Vagina (tissue), 2 donors: ENCODE results near the gene RFPL4AL1.
"Not testable (repeated sequence)": the region's sequence is repeated elsewhere in the genome, so short reads cannot be mapped to it uniquely, and the experiment has no call there.

Experiments used
- CTCF ChIP-seq, 3 experiments: fragments of 450-650 bp in 2 of 3; fragments of 200-600 bp in 1 of 3; sonication (generic) in 1 of 3; IDR thresholded peaks; one replicate each; pipeline ENCODE4 v1.5.1; 2017 to 2019; ENCODE audit warnings: antibody characterized with exemption in 3 of 3, mild to moderate bottlenecking in 2 of 3, moderate library complexity in 2 of 3
- POLR2A ChIP-seq, 2 donors: fragments of 450-650 bp; IDR thresholded peaks; one replicate each; pipeline ENCODE4 v1.6.1; 2017; ENCODE audit warnings: antibody characterized with exemption in 2 of 2, mild to moderate bottlenecking in 2 of 2, moderate library complexity in 2 of 2

GRCh38 chr19:55768818-55769217, at the start of gene RFPL4AL1:
- TF ChIP-seq CTCF, POLR2A (IDR thresholded peaks at IDR 0.05): not testable (repeated sequence)
